ENCODE results near the gene DEAF1. TPM values are rescaled to one million over a fixed set of nuclear protein-coding genes. Genes with fewer than 3 reads are reported as not detected.

DEAF1 gene
- total RNA-seq, 2 donors from 2014 or later = 15.5 to 26.6 TPM

- H3K27ac ChIP-seq = no peak overlapping the region
- peaks cover 0 to 10% of the 10 kb centered on the region in 2 donors for H3K27me3 ChIP-seq
- TF ChIP-seq CTCF (IDR thresholded peaks at IDR 0.05) = no peak
- no peak for DNase-seq (ENCODE audit: low spot score)
- no peaks in the 10 kb centered on the region for H3K9me3 ChIP-seq
- H3K36me3 ChIP-seq = no peaks in the 10 kb centered on the region
- H3K4me3 ChIP-seq = no peak overlapping the region
- H3K4me1 ChIP-seq = peaks cover 0 to 12% of the 10 kb centered on the region in 2 donors
These were observed 25.1 kb upstream of the DEAF1 start for GRCh38 chr11:720017-720641.

- no peak for DNase-seq (ENCODE audit: low spot score)
These were observed 24.4 kb upstream of the DEAF1 start for GRCh38 chr11:719214-720016.

GRCh38 chr11:714436-714835 is 19.4 kb upstream of the DEAF1 start:
- Histone ChIP-seq H3K4me1 (peaks cover 0 to 12% of the 10 kb centered on the region in 2 donors), H3K4me3 (no peak overlapping the region), H3K27me3 (no peaks in the 10 kb centered on the region), H3K9me3 (no peaks in the 10 kb centered on the region), H3K27ac (no peak overlapping the region), H3K36me3 (no peaks in the 10 kb centered on the region)
- no peak for DNase-seq (ENCODE audit: low spot score)
- TF ChIP-seq CTCF (IDR thresholded peaks at IDR 0.05) = no peak

More at GRCh38 chr11:719214-720016, 24.4 kb upstream of the DEAF1 start:
- no peak for TF ChIP-seq CTCF (IDR thresholded peaks at IDR 0.05)
- Histone ChIP-seq H3K4me1 (peaks cover 0 to 12% of the 10 kb centered on the region in 2 donors), H3K9me3 (no peaks in the 10 kb centered on the region), H3K4me3 (no peak overlapping the region), H3K27ac (no peak overlapping the region), H3K36me3 (no peaks in the 10 kb centered on the region), H3K27me3 (peaks cover 0 to 9% of the 10 kb centered on the region in 2 donors)

- no peaks in the 10 kb centered on the region for H3K9me3 ChIP-seq
- H3K4me1 ChIP-seq = peaks cover 0 to 43% of the 10 kb centered on the region in 2 donors
- H3K36me3 ChIP-seq = no peaks in the 10 kb centered on the region
- H3K4me3 ChIP-seq = no peak overlapping the region
- peaks cover 0 to 7% of the 10 kb centered on the region in 2 donors for H3K27me3 ChIP-seq
- H3K27ac ChIP-seq = no peak overlapping the region
- no peak for DNase-seq (ENCODE audit: low spot score)
- no peak for TF ChIP-seq CTCF (IDR thresholded peaks at IDR 0.05)
These were observed 14.3 kb upstream of the DEAF1 start for GRCh38 chr11:709109-709997.

GRCh38 chr11:708511-708910 is 13.5 kb upstream of the DEAF1 start:
- H3K27me3 ChIP-seq = peaks cover 0 to 7% of the 10 kb centered on the region in 2 donors
- no peak overlapping the region for H3K4me3 ChIP-seq
- H3K9me3 ChIP-seq = no peaks in the 10 kb centered on the region
- H3K27ac ChIP-seq = no peak overlapping the region
- no peak for TF ChIP-seq CTCF (IDR thresholded peaks at IDR 0.05)
- H3K36me3 ChIP-seq = no peaks in the 10 kb centered on the region
- DNase-seq (ENCODE audit: low spot score) = no peak
- peaks cover 0 to 43% of the 10 kb centered on the region in 2 donors for H3K4me1 ChIP-seq
